HL-60 (cell line): Measurements from ENCODE around the gene OPN1MW3.

Experiments used
- CTCF ChIP-seq: IDR thresholded peaks from one replicate; pipeline ENCODE4 v1.5.1; 2011; ENCODE audit warnings: low read length, control low read depth, inconsistent platforms; ENCODE audit not compliant: insufficient read depth
- GABPA ChIP-seq: IDR thresholded peaks from 2 replicates; pipeline ENCODE4 v1.6.1; 2012; ENCODE audit warnings: low read depth
- POLR2AphosphoS5 ChIP-seq: IDR thresholded peaks from 2 replicates; pipeline ENCODE4 v1.6.1; 2012; ENCODE audit warnings: low read depth
- REST ChIP-seq: IDR thresholded peaks from 2 replicates; pipeline ENCODE4 v1.6.1; 2012; ENCODE audit warnings: low read depth; ENCODE audit not compliant: insufficient replicate concordance
- SPI1 ChIP-seq: IDR thresholded peaks from 2 replicates; pipeline ENCODE4 v1.6.1; 2012; ENCODE audit warnings: low read depth, mild to moderate bottlenecking, borderline replicate concordance

- no peak for TF ChIP-seq POLR2AphosphoS5
- TF ChIP-seq CTCF, result no peak
- TF ChIP-seq REST, result no peak
- no peak for TF ChIP-seq GABPA
- no peak for TF ChIP-seq SPI1
Observed at GRCh38 chrX:154298312-154298711, 40.9 kb downstream of the OPN1MW3 start.
